Measurements from ENCODE around the gene LIM2. TPM values are rescaled to one million over a fixed set of nuclear protein-coding genes. Genes with fewer than 3 reads are reported as not detected.

The LIM2 gene
- not detected in 2 replicates for total RNA-seq
- long read RNA-seq, result 0 reads

DNA sequence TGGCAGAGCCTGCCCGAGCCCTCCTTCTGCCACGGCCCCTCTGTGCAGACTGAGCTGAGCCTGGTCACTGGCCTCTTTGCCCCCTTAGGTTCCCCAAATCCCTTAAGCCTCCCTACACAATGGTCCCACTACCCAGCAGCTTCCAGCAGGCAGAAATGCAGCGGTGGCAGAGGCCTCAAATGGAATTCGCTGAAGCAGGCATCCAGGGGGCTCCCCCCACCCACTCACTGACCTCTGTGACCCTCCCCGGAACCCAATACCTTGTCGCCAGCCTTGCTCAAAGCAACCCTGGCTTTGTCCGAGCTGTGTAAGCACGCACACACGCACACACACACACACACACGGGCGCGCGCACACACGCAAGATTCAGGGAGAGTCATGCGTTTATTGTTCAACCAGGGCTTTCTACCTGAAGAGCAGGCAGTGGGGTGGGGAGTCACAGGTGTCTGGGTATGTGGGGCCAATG lies at the start of gene LIM2:
Gene LIM2, minus strand, starts transcription at position 51 of the 466 bp plus-strand sequence. CDS start 531 bp downstream, outside the sequence.
- Mint-ChIP-seq H3K27ac (peak within 1 kb of the TSS; percentile 62), H3K4me1 (ENCODE audit: low read depth) (peaks cover 8% of the 10 kb centered on the region), H3K27me3 (no peaks in the 10 kb centered on the region), H3K9me3 (ENCODE audit: low read depth) (no peaks in the 10 kb centered on the region), H3K4me3 (ENCODE audit: low read depth) (no peak within 1 kb of the TSS), H3K36me3 (ENCODE audit: insufficient read depth) (no peaks in the 10 kb centered on the region)
- DNase-seq (ENCODE audit: low spot score, unreplicated experiment), result no peak
- no peak for TF ChIP-seq CTCF (IDR thresholded peaks at IDR 0.05; ENCODE audit: unreplicated experiment)

DNA sequence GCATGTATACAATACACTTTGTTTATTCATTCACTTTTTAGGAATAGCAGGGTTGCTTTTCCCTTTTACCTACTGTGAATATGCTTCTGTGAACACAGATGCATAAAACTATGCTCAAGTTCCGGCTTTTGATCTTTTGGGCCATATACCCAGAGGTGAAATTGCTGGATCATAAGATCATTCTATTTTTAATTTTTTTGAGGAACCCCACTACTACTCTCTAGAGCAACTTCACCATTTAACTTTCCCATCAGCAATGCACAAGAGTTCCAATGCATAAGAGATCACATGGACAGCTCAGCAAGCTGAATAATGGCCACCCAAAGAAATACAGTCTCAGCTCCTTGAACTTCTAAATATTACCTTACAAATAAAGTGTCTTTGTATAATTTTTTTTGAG lies 46.7 kb upstream of the LIM2 start:
- H3K27ac Mint-ChIP-seq, result no peak overlapping the region
- no peak for TF ChIP-seq CTCF (IDR thresholded peaks at IDR 0.05; ENCODE audit: unreplicated experiment)
- no peak for DNase-seq (ENCODE audit: low spot score, unreplicated experiment)
- no peaks in the 10 kb centered on the region for H3K36me3 Mint-ChIP-seq (ENCODE audit: insufficient read depth)
- H3K4me1 Mint-ChIP-seq (ENCODE audit: low read depth), result no peaks in the 10 kb centered on the region
- H3K9me3 Mint-ChIP-seq (ENCODE audit: low read depth), result no peaks in the 10 kb centered on the region
- H3K4me3 Mint-ChIP-seq (ENCODE audit: low read depth), result no peak overlapping the region
- peaks cover 43% of the 10 kb centered on the region for H3K27me3 Mint-ChIP-seq

GRCh38 chr19:51433043-51433442 lies 45.3 kb upstream of the LIM2 start:
- H3K27ac Mint-ChIP-seq, result no peak overlapping the region
- no peaks in the 10 kb centered on the region for H3K9me3 Mint-ChIP-seq (ENCODE audit: low read depth)
- no peak for DNase-seq (ENCODE audit: low spot score, unreplicated experiment)
- H3K4me1 Mint-ChIP-seq (ENCODE audit: low read depth), result no peaks in the 10 kb centered on the region
- H3K4me3 Mint-ChIP-seq (ENCODE audit: low read depth), result no peak overlapping the region
- peaks cover 49% of the 10 kb centered on the region for H3K27me3 Mint-ChIP-seq
- H3K36me3 Mint-ChIP-seq (ENCODE audit: insufficient read depth), result no peaks in the 10 kb centered on the region
- no peak for TF ChIP-seq CTCF (IDR thresholded peaks at IDR 0.05; ENCODE audit: unreplicated experiment)

DNA sequence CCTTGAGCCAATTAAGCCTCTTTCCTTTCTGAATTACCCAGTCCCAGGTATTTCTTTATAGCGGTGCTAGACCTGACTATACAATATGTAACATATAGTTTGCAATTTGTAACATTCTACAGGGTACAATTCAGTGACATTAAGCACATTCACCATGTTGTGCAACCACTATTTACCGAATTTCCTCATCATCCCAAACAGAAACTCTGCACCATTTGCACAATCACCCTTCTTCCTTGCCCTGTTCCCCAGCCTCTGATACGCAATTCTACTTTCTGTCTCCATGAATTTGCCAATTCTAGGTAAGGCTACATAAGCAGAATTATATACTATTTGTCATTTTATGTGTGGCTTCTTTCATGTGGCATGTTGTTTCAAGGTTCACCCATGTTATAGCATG lies 43.4 kb upstream of the LIM2 start:
- Mint-ChIP-seq H3K4me3 (ENCODE audit: low read depth) (no peak overlapping the region), H3K27me3 (peaks cover 42% of the 10 kb centered on the region), H3K4me1 (ENCODE audit: low read depth) (no peaks in the 10 kb centered on the region), H3K36me3 (ENCODE audit: insufficient read depth) (no peaks in the 10 kb centered on the region), H3K27ac (no peak overlapping the region), H3K9me3 (ENCODE audit: low read depth) (no peaks in the 10 kb centered on the region)
- no peak for TF ChIP-seq CTCF (IDR thresholded peaks at IDR 0.05; ENCODE audit: unreplicated experiment)
- DNase-seq (ENCODE audit: low spot score, unreplicated experiment), result no peak

GRCh38 chr19:51430221-51430620 lies 42.4 kb upstream of the LIM2 start:
- H3K27me3 Mint-ChIP-seq, result peaks cover 35% of the 10 kb centered on the region
- no peak for DNase-seq (ENCODE audit: low spot score, unreplicated experiment)
- no peaks in the 10 kb centered on the region for H3K36me3 Mint-ChIP-seq (ENCODE audit: insufficient read depth)
- H3K4me3 Mint-ChIP-seq (ENCODE audit: low read depth), result no peak overlapping the region
- no peaks in the 10 kb centered on the region for H3K4me1 Mint-ChIP-seq (ENCODE audit: low read depth)
- no peak overlapping the region for H3K27ac Mint-ChIP-seq
- no peak for TF ChIP-seq CTCF (IDR thresholded peaks at IDR 0.05; ENCODE audit: unreplicated experiment)
- no peaks in the 10 kb centered on the region for H3K9me3 Mint-ChIP-seq (ENCODE audit: low read depth)

All from progenitor cell of endocrine pancreas (in vitro differentiated cells).